Measurements from ENCODE around the gene CCDC167.

DNA sequence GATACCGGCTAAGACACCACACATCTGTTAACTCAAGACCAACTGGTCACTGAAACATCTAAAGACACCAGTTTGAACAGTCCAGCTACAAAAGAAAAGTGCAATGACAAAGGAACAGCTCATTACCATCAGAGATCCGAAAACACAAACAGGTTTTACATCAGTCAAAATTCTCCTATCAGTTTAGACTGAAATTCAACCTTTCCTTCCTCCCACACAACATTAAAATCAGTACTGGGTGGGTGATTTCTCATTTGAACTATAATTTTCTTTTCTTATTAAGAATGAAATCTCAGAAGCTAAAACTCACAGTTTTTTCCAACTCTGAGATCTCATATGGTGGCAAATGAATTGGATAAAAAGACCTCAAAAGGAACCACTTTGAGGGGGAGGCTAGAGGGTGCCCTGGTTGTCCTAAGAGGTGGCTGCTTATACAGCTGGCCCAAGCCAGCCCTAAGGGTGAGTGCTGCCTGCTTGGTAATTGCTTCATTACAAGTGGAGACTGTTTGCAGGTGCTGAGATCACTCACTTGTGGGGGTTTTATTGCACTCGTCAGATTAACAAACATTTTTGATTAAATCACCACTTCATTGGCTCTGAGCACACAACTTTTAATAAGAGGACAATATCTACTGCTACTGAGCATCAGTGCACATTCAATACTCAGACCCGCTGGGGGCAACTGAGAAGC lies 4.3 kb downstream of the CCDC167 start:
- TF ChIP-seq, protein P1, sequence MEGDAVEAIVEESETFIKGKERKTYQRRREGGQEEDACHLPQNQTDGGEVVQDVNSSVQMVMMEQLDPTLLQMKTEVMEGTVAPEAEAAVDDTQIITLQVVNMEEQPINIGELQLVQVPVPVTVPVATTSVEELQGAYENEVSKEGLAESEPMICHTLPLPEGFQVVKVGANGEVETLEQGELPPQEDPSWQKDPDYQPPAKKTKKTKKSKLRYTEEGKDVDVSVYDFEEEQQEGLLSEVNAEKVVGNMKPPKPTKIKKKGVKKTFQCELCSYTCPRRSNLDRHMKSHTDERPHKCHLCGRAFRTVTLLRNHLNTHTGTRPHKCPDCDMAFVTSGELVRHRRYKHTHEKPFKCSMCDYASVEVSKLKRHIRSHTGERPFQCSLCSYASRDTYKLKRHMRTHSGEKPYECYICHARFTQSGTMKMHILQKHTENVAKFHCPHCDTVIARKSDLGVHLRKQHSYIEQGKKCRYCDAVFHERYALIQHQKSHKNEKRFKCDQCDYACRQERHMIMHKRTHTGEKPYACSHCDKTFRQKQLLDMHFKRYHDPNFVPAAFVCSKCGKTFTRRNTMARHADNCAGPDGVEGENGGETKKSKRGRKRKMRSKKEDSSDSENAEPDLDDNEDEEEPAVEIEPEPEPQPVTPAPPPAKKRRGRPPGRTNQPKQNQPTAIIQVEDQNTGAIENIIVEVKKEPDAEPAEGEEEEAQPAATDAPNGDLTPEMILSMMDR (IDR thresholded peaks at IDR 0.05) = no peak
- TF ChIP-seq POLR2AphosphoS5 (IDR thresholded peaks at IDR 0.05) (no peak), POLR2A (IDR thresholded peaks at IDR 0.05) (no peak), EP300 (IDR thresholded peaks at IDR 0.05) (no peak)

Measured in sigmoid colon (tissue), 4 donors.